Transverse colon (tissue), 4 donors: ENCODE measurements around the gene PVRIG.
"Not testable (repeated sequence)": the region's sequence is repeated elsewhere in the genome, so short reads cannot be mapped to it uniquely, and the experiment has no call there.

Experiments
- CTCF ChIP-seq, 5 experiments: fragments of 200-600 bp in 3 of 5; fragments of 450-650 bp in 2 of 5; sonication (generic) in 3 of 5; IDR thresholded peaks; 1 replicate in 2 of 5; 2 replicates in 3 of 5; pipeline ENCODE4 v1.5.1; 2016 to 2017; ENCODE audit warnings: antibody characterized with exemption in 5 of 5, inconsistent platforms in 3 of 5, mild to moderate bottlenecking in 2 of 5, moderate library complexity in 1 of 5
- EP300 ChIP-seq: sonication (generic); formaldehyde crosslinking; IDR thresholded peaks from one replicate; pipeline ENCODE4 v1.6.1; 2017; ENCODE audit warnings: antibody characterized with exemption, low read depth
- POLR2A ChIP-seq: fragments of 450-650 bp; IDR thresholded peaks from one replicate; pipeline ENCODE4 v1.6.1; 2016; ENCODE audit warnings: antibody characterized with exemption, mild to moderate bottlenecking, moderate library complexity
- POLR2AphosphoS5 ChIP-seq, 3 donors: sonication (generic); formaldehyde crosslinking; IDR thresholded peaks; one replicate each; pipeline ENCODE4 v1.6.1; 2016; ENCODE audit warnings: antibody characterized with exemption in 3 of 3

GRCh38 chr7:100268882-100269281, 49.1 kb downstream of the PVRIG start:
- not testable (repeated sequence) for TF ChIP-seq POLR2A; CTCF (IDR thresholded peaks at IDR 0.05); POLR2AphosphoS5 (IDR thresholded peaks at IDR 0.05); EP300
